K562 (cell line): ENCODE measurements around the gene DCAF17. TPM values are rescaled to one million over a fixed set of nuclear protein-coding genes. Genes with fewer than 3 reads are reported as not detected.

Experiments
- CREB5 ChIP-seq: fragments of 250-450 bp; sonication (Bioruptor Pico); IDR thresholded peaks from 2 replicates; pipeline ENCODE4 v1.5.0; 2020; ENCODE audit warnings: mild to moderate bottlenecking
- CSDE1 ChIP-seq, 2 experiments: fragments of 450-650 bp; IDR thresholded peaks; 2 replicates each; pipeline ENCODE4 v1.6.1; 2016; ENCODE audit warnings: mild to moderate bottlenecking in 1 of 2
- FOXK2 ChIP-seq, 2 experiments: fragments of 450-650 bp; IDR thresholded peaks in 1 of 2; conservative IDR thresholded peaks in 1 of 2; 2 replicates each; pipeline ENCODE4 v1.6.1; 2016; ENCODE audit warnings: low read depth in 2 of 2, mild to moderate bottlenecking in 1 of 2
- NFXL1 ChIP-seq: fragments of 450-650 bp; formaldehyde crosslinking; IDR thresholded peaks from 2 replicates; pipeline ENCODE4 v1.4.0; 2021; ENCODE audit warnings: mild to moderate bottlenecking
- PREB ChIP-seq: sonication (generic); formaldehyde crosslinking; IDR thresholded peaks from 2 replicates; pipeline ENCODE4 v1.8.1; 2023; ENCODE audit warnings: mild to moderate bottlenecking, missing genetic modification reagents
- RUNX1 ChIP-seq: sonication (generic); IDR thresholded peaks from 2 replicates; pipeline ENCODE4 v1.6.1; 2016; ENCODE audit warnings: antibody characterized with exemption, low read depth
- SREBF1 ChIP-seq: fragments of 150-350 bp; IDR thresholded peaks from 2 replicates; pipeline ENCODE4 v1.6.1; 2014; ENCODE audit warnings: antibody characterized with exemption, low read depth, low read length, borderline replicate concordance
- ZBTB7A ChIP-seq: IDR thresholded peaks from 2 replicates; pipeline ENCODE4 v1.6.1; 2011; ENCODE audit warnings: low read depth, mild to moderate bottlenecking, low read length, moderate library complexity, borderline replicate concordance; ENCODE audit not compliant: control insufficient read depth
- ZNF24 ChIP-seq: fragments of 450-650 bp; IDR thresholded peaks from 2 replicates; pipeline ENCODE4 v1.6.1; 2016
- ZNF395 ChIP-seq: fragments of 200-800 bp; sonication (Bioruptor generic); IDR thresholded peaks from 2 replicates; pipeline ENCODE4 v1.6.1; 2017; ENCODE audit warnings: missing genetic modification characterization, missing compliant biosample characterization
- ZNF407 ChIP-seq: fragments of 450-650 bp; IDR thresholded peaks from 2 replicates; pipeline ENCODE4 v1.6.1; 2016; ENCODE audit warnings: low read depth
- ZNF655 ChIP-seq: fragments of 250-450 bp; sonication (Bioruptor Pico); IDR thresholded peaks from 2 replicates; pipeline ENCODE4 v1.5.0; 2021
- polyA plus RNA-seq, 8 experiments: library from polyadenylated mRNA; depleted of rRNA in 4 of 8; stranded (reverse) in 5 of 8; unstranded in 3 of 8; fragments of >200 nt; fragmentation: Nextera tagmentation in 2 of 8; fragmentation: Illumina TruSeq in 1 of 8; extraction: Ambion mirVana in 2 of 8; extraction: Trizol in 1 of 8; gene quantifications; 2 replicates each; pipeline versions ENCODE4 v1.2.1 to v1.2.3, GENCODE V29; 2011 to 2014; ENCODE audit warnings: inconsistent platforms in 1 of 8, missing spikeins in 1 of 8
- total RNA-seq, 7 experiments: library from RNA; depleted of rRNA in 6 of 7; stranded (reverse); fragments of >200 nt in 6 of 7; fragmentation: Illumina TruSeq in 2 of 7; extraction: Trizol in 2 of 7; gene quantifications; 2 replicates each; pipeline versions ENCODE4 v1.2.1 to v1.2.3, GENCODE V29; 2011 to 2021; ENCODE audit warnings: low replicate concordance in 1 of 7
- TF ChIP-seq, protein P1 (sequence below): fragments of 450-650 bp; formaldehyde crosslinking; IDR thresholded peaks from 2 replicates; pipeline ENCODE4 v1.4.0; 2020; ENCODE audit warnings: mild to moderate bottlenecking, moderate library complexity

DCAF17 gene
- total and polyA plus RNA-seq, 9 of the 15 experiments (the other 6 are each of a cell fraction or from before 2014, with no cell fraction given): 10.0 to 38.5 (median 27.1) TPM

- no peak for TF ChIP-seq PREB
- TF ChIP-seq, protein P1, sequence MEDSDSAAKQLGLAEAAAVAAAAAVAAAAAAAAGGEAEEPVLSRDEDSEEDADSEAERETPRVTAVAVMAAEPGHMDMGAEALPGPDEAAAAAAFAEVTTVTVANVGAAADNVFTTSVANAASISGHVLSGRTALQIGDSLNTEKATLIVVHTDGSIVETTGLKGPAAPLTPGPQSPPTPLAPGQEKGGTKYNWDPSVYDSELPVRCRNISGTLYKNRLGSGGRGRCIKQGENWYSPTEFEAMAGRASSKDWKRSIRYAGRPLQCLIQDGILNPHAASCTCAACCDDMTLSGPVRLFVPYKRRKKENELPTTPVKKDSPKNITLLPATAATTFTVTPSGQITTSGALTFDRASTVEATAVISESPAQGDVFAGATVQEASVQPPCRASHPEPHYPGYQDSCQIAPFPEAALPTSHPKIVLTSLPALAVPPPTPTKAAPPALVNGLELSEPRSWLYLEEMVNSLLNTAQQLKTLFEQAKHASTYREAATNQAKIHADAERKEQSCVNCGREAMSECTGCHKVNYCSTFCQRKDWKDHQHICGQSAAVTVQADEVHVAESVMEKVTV (CRISPR knock-in tag): no peak
- TF ChIP-seq CSDE1 (IDR thresholded peaks at IDR 0.05): no peak
- no peak for TF ChIP-seq SREBF1
- peak; percentile 46 to 50; a peak in 3 of 4 replicates for TF ChIP-seq FOXK2 (conservative IDR thresholded peaks at IDR 0.05 in 1 of 2, IDR thresholded peaks at IDR 0.05 in 1 of 2; ENCODE audit: low read depth in 2 of 2)
- TF ChIP-seq ZNF655 (CRISPR knock-in tag): no peak
- TF ChIP-seq NFXL1 (CRISPR knock-in tag): no peak
- TF ChIP-seq CREB5 (CRISPR knock-in tag): no peak
- TF ChIP-seq ZNF24: no peak
- no peak for TF ChIP-seq ZNF395 (CRISPR knock-in tag)
- TF ChIP-seq ZBTB7A: no peak
- no peak for TF ChIP-seq ZNF407
- TF ChIP-seq RUNX1: no peak
These were observed 79.7 kb downstream of the DCAF17 start (continued) for GRCh38 chr2:171513719-171514160.
